ENCODE data around the gene ALG3. TPM values are rescaled to one million over a fixed set of nuclear protein-coding genes. Genes with fewer than 3 reads are reported as not detected.

The ALG3 gene
- total RNA-seq, 1 experiment from 2014 or later, result 62.2 TPM

DNA sequence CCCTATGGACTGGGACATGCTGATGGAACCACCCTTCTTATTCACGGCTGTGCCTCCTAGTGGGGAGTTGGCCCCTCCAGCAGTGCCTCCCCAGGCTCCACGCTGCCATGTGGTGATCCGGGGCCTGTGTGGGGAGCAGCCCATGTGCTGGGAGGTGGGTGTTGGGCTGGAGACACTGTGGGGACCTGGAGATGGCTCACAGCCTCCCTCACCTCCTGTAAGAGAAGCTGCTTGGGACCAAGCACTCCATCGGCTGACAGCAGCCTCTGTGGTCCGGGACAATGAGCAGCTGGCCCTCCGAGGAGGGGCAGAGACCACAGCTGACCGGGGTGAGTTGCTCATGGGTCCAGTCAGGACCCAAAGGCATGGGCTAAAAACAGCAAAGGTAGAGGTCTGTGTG is 9.1 kb downstream of the ALG3 start:
- Mint-ChIP-seq H3K27ac (no peak overlapping the region), H3K4me3 (no peak overlapping the region)

More for the DNA sequence above, 9.1 kb downstream of the ALG3 start:
- Histone ChIP-seq H3K4me2 (ENCODE audit: insufficient read depth, insufficient read length, low read length) (no peak overlapping the region), H3K4ac (ENCODE audit: low read depth, low read length) (no peak overlapping the region), H3K23me2 (ENCODE audit: insufficient read length, low read depth, low read length, poor library complexity, severe bottlenecking) (no peaks in the 10 kb centered on the region), H2BK120ac (ENCODE audit: low read depth, low read length, poor library complexity, severe bottlenecking) (no peak overlapping the region), H3K14ac (ENCODE audit: insufficient read depth, low read length) (no peak overlapping the region), H3K79me1 (ENCODE audit: insufficient read depth, low read depth, low read length, poor library complexity, severe bottlenecking) (no peaks in the 10 kb centered on the region), H2AFZ (ENCODE audit: low read length) (no peak overlapping the region), H2BK12ac (ENCODE audit: insufficient read length, low read depth, low read length) (no peak overlapping the region), H4K5ac (ENCODE audit: insufficient read length, low read depth, low read length) (no peak overlapping the region), H2BK5ac (ENCODE audit: insufficient read length, low read length) (no peak overlapping the region), H3K4me1 (ENCODE audit: insufficient read depth, low read length) (no peaks in the 10 kb centered on the region), H2AK5ac (ENCODE audit: insufficient read length, low read length) (no peak overlapping the region), H3K18ac (ENCODE audit: insufficient read length, low read depth, low read length) (no peak overlapping the region), H4K91ac (ENCODE audit: insufficient read length, low read depth, low read length) (no peak overlapping the region), H3K79me2 (ENCODE audit: insufficient read depth, low read length) (no peaks in the 10 kb centered on the region), H3K9ac (ENCODE audit: extremely low read depth, insufficient read length, low read length) (no peak overlapping the region), H4K20me1 (ENCODE audit: control insufficient read depth, insufficient read depth, insufficient read length) (no peaks in the 10 kb centered on the region), H3K9me3 (ENCODE audit: control insufficient read depth, low read depth, low read length) (no peaks in the 10 kb centered on the region), H3K27me3 (ENCODE audit: insufficient read depth, low read length) (no peaks in the 10 kb centered on the region), H3T11ph (ENCODE audit: low read length) (no peak overlapping the region), H3K23ac (ENCODE audit: insufficient read length, low read depth, low read length) (no peak overlapping the region), H2BK15ac (ENCODE audit: low read depth, low read length) (no peak overlapping the region), H3K56ac (ENCODE audit: insufficient read length, low read depth, low read length) (no peak overlapping the region), H3K27ac (ENCODE audit: insufficient read length, low read depth, low read length) (no peak overlapping the region), H2BK20ac (ENCODE audit: low read depth, low read length, poor library complexity, severe bottlenecking) (no peak overlapping the region), H4K8ac (replicated peaks; ENCODE audit: insufficient read length, low read depth, low read length) (no peak overlapping the region)
- TF ChIP-seq CTCF (conservative IDR thresholded peaks at IDR 0.05), result no peak
- DNase-seq, result no peak
- peaks cover 10 to 26% (median 25%) of the 10 kb centered on the region in 3 experiments for H3K36me3 Mint-ChIP-seq (ENCODE audit: insufficient read depth in 1 of 3, low read depth in 3 of 3)
- 0 out of 4 replicates have a peak, but pooled peaks cover 0 to 4% of the 10 kb centered on the region in 2 experiments for H3K4me1 Mint-ChIP-seq
- H3K9me3 Mint-ChIP-seq, result no peaks in the 10 kb centered on the region
- WGBS (ENCODE audit: extremely low coverage, insufficient read length, low lambda C conversion rate), result no CpG with 5 or more reads among the region's 7 CpGs
- peaks cover 1% of the 10 kb centered on the region for H3K27me3 Mint-ChIP-seq (ENCODE audit: low read depth)
